ENCODE results near the gene ARL5C.

The ARL5C gene

GRCh38 chr17:39197380-39198185 is 31.6 kb upstream of the ARL5C start, which contains the start of gene CACNB1 (continued):
- TF ChIP-seq PATZ1 (tag by site-specific recombination; IDR thresholded peaks at IDR 0.05) = peak; percentile 63

- POLR2A ChIA-PET = interaction anchor here (0.5 to 2.2 kb wide), 5 partner anchors 8 to 79 kb away, joined by 3 to 15 read pairs (median 4); no protein-coding TSS in a partner anchor
- TF ChIP-seq EGR2 (tag by site-specific recombination; IDR thresholded peaks at IDR 0.05; ENCODE audit: low read depth) = peak; percentile 90
- peak; percentile 62; the same call in 1 of the 2 replicates for TF ChIP-seq SP3 (tag by site-specific recombination; IDR thresholded peaks at IDR 0.05)
- no peak for TF ChIP-seq ZNF362 (tag by site-specific recombination; IDR thresholded peaks at IDR 0.05)
- TF ChIP-seq KLF10 (tag by site-specific recombination; IDR thresholded peaks at IDR 0.05) = 0 out of 2 replicates have a peak, but pooled peaks have one; percentile 1
- peak; percentile 16; the same call in 1 of the 2 replicates for TF ChIP-seq CTCF (tag by site-specific recombination; IDR thresholded peaks at IDR 0.05)
- TF ChIP-seq PATZ1 (tag by site-specific recombination; IDR thresholded peaks at IDR 0.05) = peak; percentile 49
- peak; percentile 45; the same call in 1 of the 2 replicates for TF ChIP-seq ZNF398 (tag by site-specific recombination; IDR thresholded peaks at IDR 0.05)
- no peak for TF ChIP-seq GLIS2 (tag by site-specific recombination; IDR thresholded peaks at IDR 0.05)
- peak; percentile 28; the same call in 1 of the 2 replicates for TF ChIP-seq ZBTB10 (tag by site-specific recombination; IDR thresholded peaks at IDR 0.05)
- TF ChIP-seq ZNF449 (tag by site-specific recombination; IDR thresholded peaks at IDR 0.05) = no peak
- peak; percentile 56; the same call in 1 of the 2 replicates for TF ChIP-seq KLF1 (tag by site-specific recombination; IDR thresholded peaks at IDR 0.05)
- TF ChIP-seq SP2 (tag by site-specific recombination; IDR thresholded peaks at IDR 0.05) = peak; percentile 52
- TF ChIP-seq ZNF223 (tag by site-specific recombination; IDR thresholded peaks at IDR 0.05) = no peak
- TF ChIP-seq ZFHX2 (tag by site-specific recombination; conservative IDR thresholded peaks at IDR 0.05) = peak; percentile 96
- 0 out of 2 replicates have a peak, but pooled peaks have one; percentile 4 for TF ChIP-seq KLF8 (tag by site-specific recombination; IDR thresholded peaks at IDR 0.05)
- peak overlapping the region; percentile 78 for H3K27ac ChIP-seq (ENCODE audit: extremely low read depth, low read depth, low read length)
- peak overlapping the region; percentile 61 for H3K4me3 ChIP-seq (ENCODE audit: low read depth, low read length)
- peaks cover 13 to 38% of the 10 kb centered on the region in 2 experiments for H3K36me3 ChIP-seq (ENCODE audit: control insufficient read depth in 2 of 2, insufficient read depth in 1 of 2, low read length in 2 of 2)
- peaks cover 19% of the 10 kb centered on the region; the same call in 1 of the 2 replicates for H3K4me1 ChIP-seq (ENCODE audit: control insufficient read depth, insufficient read depth, low read length)
- no peaks in the 10 kb centered on the region for H3K9me3 ChIP-seq (ENCODE audit: control insufficient read depth, insufficient read depth, low read depth, low read length)
- CTCF ChIA-PET = interaction anchor here (0.5 to 3.5 kb wide), 5 partner anchors 10 to 48 kb away, joined by 3 to 28 read pairs (median 8); no protein-coding TSS in a partner anchor
Observed at GRCh38 chr17:39196808-39197291, 30.9 kb upstream of the ARL5C start.
